Measurements from ENCODE around the gene CD40. TPM values are rescaled to one million over a fixed set of nuclear protein-coding genes. Genes with fewer than 3 reads are reported as not detected.

Gene CD40
- total and polyA plus RNA-seq, 12 donors, result 4.5 to 20.5 (median 9.4) TPM

GRCh38 chr20:46073024-46073423 is 45.1 kb upstream of the CD40 start:
- no peak overlapping the region for H3K4me3 ChIP-seq
- H3K9me3 ChIP-seq (replicated peaks in 1 of 3), result no peaks in the 10 kb centered on the region
- intact Hi-C loops (cut with DNase I), result loop anchor here in 1 of 2 donors (10.0 kb wide), 1 partner anchor 48 kb away; the partner anchor contains the start of gene SLC12A5
- no peak overlapping the region for H3K27ac ChIP-seq
- 88 to 93% (median 91%) methylated on average over 4 of the region's 4 CpGs for WGBS, 4 donors
- TF ChIP-seq, protein P1, sequence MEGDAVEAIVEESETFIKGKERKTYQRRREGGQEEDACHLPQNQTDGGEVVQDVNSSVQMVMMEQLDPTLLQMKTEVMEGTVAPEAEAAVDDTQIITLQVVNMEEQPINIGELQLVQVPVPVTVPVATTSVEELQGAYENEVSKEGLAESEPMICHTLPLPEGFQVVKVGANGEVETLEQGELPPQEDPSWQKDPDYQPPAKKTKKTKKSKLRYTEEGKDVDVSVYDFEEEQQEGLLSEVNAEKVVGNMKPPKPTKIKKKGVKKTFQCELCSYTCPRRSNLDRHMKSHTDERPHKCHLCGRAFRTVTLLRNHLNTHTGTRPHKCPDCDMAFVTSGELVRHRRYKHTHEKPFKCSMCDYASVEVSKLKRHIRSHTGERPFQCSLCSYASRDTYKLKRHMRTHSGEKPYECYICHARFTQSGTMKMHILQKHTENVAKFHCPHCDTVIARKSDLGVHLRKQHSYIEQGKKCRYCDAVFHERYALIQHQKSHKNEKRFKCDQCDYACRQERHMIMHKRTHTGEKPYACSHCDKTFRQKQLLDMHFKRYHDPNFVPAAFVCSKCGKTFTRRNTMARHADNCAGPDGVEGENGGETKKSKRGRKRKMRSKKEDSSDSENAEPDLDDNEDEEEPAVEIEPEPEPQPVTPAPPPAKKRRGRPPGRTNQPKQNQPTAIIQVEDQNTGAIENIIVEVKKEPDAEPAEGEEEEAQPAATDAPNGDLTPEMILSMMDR (IDR thresholded peaks at IDR 0.05), result no peak
- TF ChIP-seq POLR2A (IDR thresholded peaks at IDR 0.05), result no peak
- no peak for DNase-seq
- peaks cover 0 to 58% of the 10 kb centered on the region in 2 donors for H3K36me3 ChIP-seq (replicated peaks in 1 of 2)
- H3K4me1 ChIP-seq (replicated peaks in 1 of 2), result peaks cover 0 to 10% of the 10 kb centered on the region in 2 donors
- H3K27me3 ChIP-seq, result no peaks in the 10 kb centered on the region

DNA sequence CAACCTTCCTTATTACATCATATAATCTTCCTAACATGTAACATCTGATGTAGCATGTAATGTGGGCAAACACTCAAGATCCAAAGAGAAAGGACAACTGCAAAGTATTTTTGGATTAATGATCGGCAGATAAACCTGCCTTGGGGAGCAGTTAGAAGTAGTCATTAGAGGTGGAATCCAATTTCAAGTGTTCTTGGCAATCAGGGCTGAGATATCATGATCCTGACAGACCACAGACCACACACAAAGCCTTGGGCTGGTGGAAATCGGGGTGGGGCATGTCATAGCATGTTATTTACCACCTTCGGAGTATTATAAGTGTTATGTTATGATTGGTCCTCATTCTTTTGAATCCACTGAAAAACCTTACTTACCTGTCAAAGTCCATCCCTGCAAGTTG is 44.7 kb upstream of the CD40 start:
- no peak overlapping the region for H3K4me3 ChIP-seq
- no peak for TF ChIP-seq POLR2A (IDR thresholded peaks at IDR 0.05)
- TF ChIP-seq, protein P1 (IDR thresholded peaks at IDR 0.05), result no peak
- H3K9me3 ChIP-seq (replicated peaks in 1 of 3), result no peaks in the 10 kb centered on the region
- peaks cover 0 to 58% of the 10 kb centered on the region in 2 donors for H3K36me3 ChIP-seq (replicated peaks in 1 of 2)
- H3K27ac ChIP-seq, result no peak overlapping the region
- peaks cover 0 to 10% of the 10 kb centered on the region in 2 donors for H3K4me1 ChIP-seq (replicated peaks in 1 of 2)
- 82 to 86% (median 84%) methylated on average over 3 of the region's 3 CpGs for WGBS, 4 donors
- no peak for DNase-seq
- intact Hi-C loops (cut with DNase I), result loop anchor here in 1 of 2 donors (10.0 kb wide), 1 partner anchor 49 kb away; the partner anchor contains the start of gene SLC12A5
- no peaks in the 10 kb centered on the region for H3K27me3 ChIP-seq

GRCh38 chr20:46074006-46074405 is 44.1 kb upstream of the CD40 start:
- intact Hi-C loops (cut with DNase I), result loop anchor here in 1 of 2 donors (10.0 kb wide), 1 partner anchor 49 kb away; the partner anchor contains the start of gene SLC12A5
- H3K27ac ChIP-seq, result no peak overlapping the region
- H3K4me3 ChIP-seq, result no peak overlapping the region
- TF ChIP-seq, protein P1 (IDR thresholded peaks at IDR 0.05), result no peak
- TF ChIP-seq POLR2A (IDR thresholded peaks at IDR 0.05), result no peak
- H3K27me3 ChIP-seq, result no peaks in the 10 kb centered on the region
- DNase-seq, result no peak
- H3K36me3 ChIP-seq (replicated peaks in 1 of 2), result peaks cover 0 to 59% of the 10 kb centered on the region in 2 donors
- H3K4me1 ChIP-seq (replicated peaks in 1 of 2), result peaks cover 0 to 10% of the 10 kb centered on the region in 2 donors
- H3K9me3 ChIP-seq (replicated peaks in 1 of 3), result no peaks in the 10 kb centered on the region
- WGBS, 4 donors, result 75 to 81% (median 78%) methylated on average over 3 of the region's 3 CpGs

DNA sequence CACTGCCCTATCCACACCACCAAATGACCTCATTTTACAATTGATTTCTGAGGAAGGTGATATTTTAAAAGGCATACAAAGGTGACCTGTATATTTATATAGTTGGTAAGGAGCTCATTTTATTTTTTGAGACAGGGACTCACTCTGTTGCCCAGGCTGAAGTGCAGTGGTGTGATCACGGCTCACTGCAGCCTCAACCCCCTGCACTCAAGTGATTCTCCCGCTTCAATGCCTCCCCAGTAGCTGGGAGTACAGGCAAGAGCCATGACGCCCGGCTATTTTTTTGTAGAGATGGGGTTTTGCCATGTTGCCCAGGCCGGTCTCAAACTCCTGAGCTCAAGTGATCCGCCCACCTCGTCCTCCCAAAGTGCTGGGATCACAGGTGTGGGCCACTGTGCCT is 41.3 kb upstream of the CD40 start:
- Histone ChIP-seq H3K4me3 (no peak overlapping the region), H3K27me3 (no peaks in the 10 kb centered on the region), H3K36me3 (replicated peaks in 1 of 2) (peaks cover 0 to 53% of the 10 kb centered on the region in 2 donors), H3K4me1 (replicated peaks in 1 of 2) (peaks cover 0 to 22% of the 10 kb centered on the region in 2 donors), H3K27ac (no peak overlapping the region), H3K9me3 (replicated peaks in 1 of 3) (no peaks in the 10 kb centered on the region)
- 84 to 98% (median 93%) methylated on average over 7 of the region's 7 CpGs for WGBS, 4 donors
- no peak for TF ChIP-seq POLR2A (IDR thresholded peaks at IDR 0.05)
- TF ChIP-seq, protein P1 (IDR thresholded peaks at IDR 0.05), result no peak
- intact Hi-C loops (cut with DNase I), result loop anchor here in 1 of 2 donors (10.0 kb wide), 1 partner anchor 52 kb away; the partner anchor contains the start of gene SLC12A5
- DNase-seq, result no peak
